HG03432 (cell line): ENCODE data around the gene MYOZ1.
"Not testable (repeated sequence)": the region's sequence is repeated elsewhere in the genome, so short reads cannot be mapped to it uniquely, and the experiment has no call there.

Source experiments
- ATAC-seq: cut with Tn5 transposase; IDR thresholded peaks from one replicate; pipeline ENCODE4 v1.9.1; 2021; ENCODE audit warnings: mild to moderate bottlenecking, moderate library complexity; ENCODE audit not compliant: unreplicated experiment

Gene MYOZ1

GRCh38 chr10:73647875-73648651 lies 6.8 kb upstream of the MYOZ1 start:
- ATAC-seq, result no peak

GRCh38 chr10:73647211-73647874 lies 6.1 kb upstream of the MYOZ1 start:
- no peak for ATAC-seq

GRCh38 chr10:73646598-73647041 lies 5.3 kb upstream of the MYOZ1 start:
- ATAC-seq, result no peak

- no peak for ATAC-seq
Observed at GRCh38 chr10:73645251-73645650, 4.0 kb upstream of the MYOZ1 start.

- no peak for ATAC-seq
Observed at GRCh38 chr10:73644767-73645166, 3.5 kb upstream of the MYOZ1 start.

GRCh38 chr10:73644015-73644743 lies 2.9 kb upstream of the MYOZ1 start:
- ATAC-seq, result peak; percentile 51

- no peak for ATAC-seq
Observed at GRCh38 chr10:73643362-73643761, 2.1 kb upstream of the MYOZ1 start.

GRCh38 chr10:73639286-73639685 lies 2.0 kb downstream of the MYOZ1 start:
- no peak for ATAC-seq

- no peak for ATAC-seq
Observed at GRCh38 chr10:73635781-73636180, 5.5 kb downstream of the MYOZ1 start.

- no peak for ATAC-seq
Observed at GRCh38 chr10:73634421-73634820, 6.9 kb downstream of the MYOZ1 start.

- ATAC-seq, result no peak
Observed at GRCh38 chr10:73629165-73629564, 12.1 kb downstream of the MYOZ1 start.

GRCh38 chr10:73628405-73628804 lies 12.9 kb downstream of the MYOZ1 start:
- ATAC-seq, result no peak

- no peak for ATAC-seq
Observed at GRCh38 chr10:73627300-73627699, 14.0 kb downstream of the MYOZ1 start.

GRCh38 chr10:73625884-73626752 lies 15.2 kb downstream of the MYOZ1 start:
- ATAC-seq, result peak; percentile 95

- ATAC-seq, result peak; percentile 50
Observed at GRCh38 chr10:73625004-73625883, 16.0 kb downstream of the MYOZ1 start.

GRCh38 chr10:73623056-73623455 lies 18.2 kb downstream of the MYOZ1 start:
- ATAC-seq, result no peak

GRCh38 chr10:73620974-73621373 lies 20.3 kb downstream of the MYOZ1 start:
- not testable (repeated sequence) for ATAC-seq

- not testable (repeated sequence) for ATAC-seq
Observed at GRCh38 chr10:73617143-73617542, 24.1 kb downstream of the MYOZ1 start.

GRCh38 chr10:73614720-73615119 lies 26.6 kb downstream of the MYOZ1 start:
- ATAC-seq, result no peak

- ATAC-seq, result no peak
Observed at GRCh38 chr10:73609116-73609515, 32.2 kb downstream of the MYOZ1 start.
